ENCODE data around the gene SPINT1. TPM values are rescaled to one million over a fixed set of nuclear protein-coding genes. Genes with fewer than 3 reads are reported as not detected.

The SPINT1 gene
- total RNA-seq, 1 donor from 2014 or later: 8.7 TPM

- peaks cover 39% of the 10 kb centered on the region for H3K4me1 Mint-ChIP-seq
- CTCF ChIA-PET: interaction anchor here (1.2 to 1.7 kb wide), 3 partner anchors 13 to 49 kb away, joined by 4 to 7 read pairs (median 4); partner anchors contain the start of gene VPS18
- ATAC-seq (ENCODE audit: low read depth) (no peak), DNase-seq (no peak)
- H3K9me3 Mint-ChIP-seq: no peaks in the 10 kb centered on the region
- no peaks in the 10 kb centered on the region for H3K27me3 Mint-ChIP-seq
- POLR2A ChIA-PET: interaction anchor here (2.1 kb wide), 1 partner anchor 13 kb away, joined by 7 read pairs; no protein-coding TSS in a partner anchor
- no peak for TF ChIP-seq CTCF (IDR thresholded peaks at IDR 0.05)
- H3K4me3 Mint-ChIP-seq: peak overlapping the region; percentile 41
- H3K36me3 Mint-ChIP-seq (ENCODE audit: low read depth): peaks cover 4% of the 10 kb centered on the region
- intact Hi-C loops (cut with micrococcal nuclease): loop anchor here (5.0 kb wide), 1 partner anchor 107 kb away; the partner anchor contains the start of gene CHAC1
- peak overlapping the region; percentile 64 for H3K27ac Mint-ChIP-seq
Measured at GRCh38 chr15:40845511-40846284, 1.9 kb downstream of the SPINT1 start.

- ChIA-PET CTCF (interaction anchor here (1.7 kb wide), 2 partner anchors 10 to 12 kb away, joined by 4 to 7 read pairs; no protein-coding TSS in a partner anchor), POLR2A (no interaction called here)
- Mint-ChIP-seq H3K36me3 (ENCODE audit: low read depth) (peaks cover 6% of the 10 kb centered on the region), H3K27me3 (no peaks in the 10 kb centered on the region), H3K9me3 (no peaks in the 10 kb centered on the region), H3K4me3 (peak overlapping the region; percentile 38), H3K27ac (peak overlapping the region; percentile 64), H3K4me1 (peaks cover 39% of the 10 kb centered on the region)
- TF ChIP-seq CTCF (IDR thresholded peaks at IDR 0.05): no peak
- intact Hi-C loops (cut with micrococcal nuclease): loop anchor here (5.0 kb wide), 1 partner anchor 105 kb away; the partner anchor contains the start of gene CHAC1
- DNase-seq: no peak
- no peak for ATAC-seq (ENCODE audit: low read depth)
Measured at GRCh38 chr15:40846841-40847222, 3.0 kb downstream of the SPINT1 start.

- Mint-ChIP-seq H3K4me1 (peaks cover 39% of the 10 kb centered on the region), H3K27ac (peak overlapping the region; percentile 64), H3K9me3 (no peaks in the 10 kb centered on the region), H3K36me3 (ENCODE audit: low read depth) (peaks cover 6% of the 10 kb centered on the region), H3K27me3 (no peaks in the 10 kb centered on the region), H3K4me3 (peak overlapping the region; percentile 38)
- DNase-seq (no peak), ATAC-seq (ENCODE audit: low read depth) (peak; percentile 53)
- intact Hi-C loops (cut with micrococcal nuclease): loop anchor here (5.0 kb wide), 1 partner anchor 105 kb away; the partner anchor contains the start of gene CHAC1
- POLR2A ChIA-PET: interaction anchor here (0.6 kb wide), 1 partner anchor 35 kb away, joined by 4 read pairs; no protein-coding TSS in a partner anchor
- CTCF ChIA-PET: interaction anchor here (1.7 kb wide), 2 partner anchors 10 to 11 kb away, joined by 4 to 7 read pairs; no protein-coding TSS in a partner anchor
- TF ChIP-seq CTCF (IDR thresholded peaks at IDR 0.05): no peak
Measured at GRCh38 chr15:40847223-40847961, 3.5 kb downstream of the SPINT1 start.

- Mint-ChIP-seq H3K4me1 (peaks cover 26% of the 10 kb centered on the region), H3K36me3 (ENCODE audit: low read depth) (peaks cover 19% of the 10 kb centered on the region), H3K27me3 (no peaks in the 10 kb centered on the region), H3K27ac (no peak overlapping the region), H3K4me3 (no peak overlapping the region), H3K9me3 (no peaks in the 10 kb centered on the region)
- ATAC-seq (ENCODE audit: low read depth) (no peak), DNase-seq (no peak)
- ChIA-PET POLR2A (no interaction called here), CTCF (interaction anchor here (1.3 kb wide), 1 partner anchor 8 kb away, joined by 4 read pairs; no protein-coding TSS in a partner anchor)
- intact Hi-C loops (cut with micrococcal nuclease): no loop called here
- no peak for TF ChIP-seq CTCF (IDR thresholded peaks at IDR 0.05)
Measured at GRCh38 chr15:40850576-40851112, 6.8 kb downstream of the SPINT1 start.

Measured in activated B cell treated with CpG ODN at 0.5 μM for 24 hours (primary cell).